HG02884 (cell line): ENCODE measurements around the gene LTBP4.
"Not testable (repeated sequence)": the region's sequence is repeated elsewhere in the genome, so short reads cannot be mapped to it uniquely, and the experiment has no call there.

ENCODE experiments used
- ATAC-seq: cut with Tn5 transposase; IDR thresholded peaks from one replicate; pipeline ENCODE4 v1.9.1; 2021; ENCODE audit warnings: mild to moderate bottlenecking, moderate library complexity; ENCODE audit not compliant: unreplicated experiment

The LTBP4 gene

GRCh38 chr19:40571831-40572495 is 29.2 kb upstream of the LTBP4 start:
- no peak for ATAC-seq

GRCh38 chr19:40575326-40575725 is 25.8 kb upstream of the LTBP4 start:
- ATAC-seq: no peak

- ATAC-seq: peak; percentile 10
These were observed 25.0 kb upstream of the LTBP4 start for GRCh38 chr19:40576151-40576584.

- ATAC-seq: peak; percentile 96
These were observed 24.4 kb upstream of the LTBP4 start, which contains the start of gene SHKBP1 for GRCh38 chr19:40576585-40577451. SHKBP1 (plus strand) TSS chr19:40576873; CDS start chr19:40576900, 27 bp downstream.

GRCh38 chr19:40578442-40578908 is 22.7 kb upstream of the LTBP4 start:
- ATAC-seq: no peak

- ATAC-seq: no peak
These were observed 20.6 kb upstream of the LTBP4 start for GRCh38 chr19:40580619-40581018.

GRCh38 chr19:40581531-40581930 is 19.6 kb upstream of the LTBP4 start:
- no peak for ATAC-seq

- no peak for ATAC-seq
These were observed 18.7 kb upstream of the LTBP4 start for GRCh38 chr19:40582467-40582866.

GRCh38 chr19:40583283-40583682 is 17.9 kb upstream of the LTBP4 start:
- ATAC-seq: no peak

- no peak for ATAC-seq
These were observed 17.2 kb upstream of the LTBP4 start for GRCh38 chr19:40584007-40584406.

- ATAC-seq: no peak
These were observed 15.8 kb upstream of the LTBP4 start for GRCh38 chr19:40585241-40585981.

GRCh38 chr19:40585982-40586422 is 15.2 kb upstream of the LTBP4 start:
- ATAC-seq: no peak

GRCh38 chr19:40586611-40587010 is 14.6 kb upstream of the LTBP4 start:
- no peak for ATAC-seq

GRCh38 chr19:40588110-40588854 is 12.9 kb upstream of the LTBP4 start:
- no peak for ATAC-seq

GRCh38 chr19:40588926-40589569 is 12.1 kb upstream of the LTBP4 start:
- ATAC-seq: no peak

GRCh38 chr19:40589591-40590429 is 11.4 kb upstream of the LTBP4 start:
- ATAC-seq: no peak

GRCh38 chr19:40590464-40591265 is 10.5 kb upstream of the LTBP4 start:
- no peak for ATAC-seq

- ATAC-seq: not testable (repeated sequence)
These were observed 9.4 kb upstream of the LTBP4 start for GRCh38 chr19:40591724-40592123.
